Measurements from ENCODE around the gene PDE6A.
"Not testable (repeated sequence)": the region's sequence is repeated elsewhere in the genome, so short reads cannot be mapped to it uniquely, and the experiment has no call there.

PDE6A gene

GRCh38 chr5:149960272-149961185 is 15.9 kb upstream of the PDE6A start, which contains the start of gene SLC26A2:
TSS of gene SLC26A2 (plus strand) at chr5:149960758. CDS start at chr5:149977653, 16,895 bp downstream.
- peak within 1 kb of the TSS; percentile 76 for H3K4me3 ChIP-seq (ENCODE audit: low read length)
- no peak for TF ChIP-seq ZNF274 (IDR thresholded peaks at IDR 0.05; ENCODE audit: low read depth, low read length)

GRCh38 chr5:149959406-149960236 is 15.0 kb upstream of the PDE6A start:
- peak overlapping the region; percentile 57; the same call in 1 of the 2 replicates for H3K4me3 ChIP-seq (ENCODE audit: low read length)
- no peak for TF ChIP-seq ZNF274 (IDR thresholded peaks at IDR 0.05; ENCODE audit: low read depth, low read length)

GRCh38 chr5:149957855-149958254 is 13.3 kb upstream of the PDE6A start:
- no peak for TF ChIP-seq ZNF274 (IDR thresholded peaks at IDR 0.05; ENCODE audit: low read depth, low read length)
- H3K4me3 ChIP-seq (ENCODE audit: low read length) = no peak overlapping the region

GRCh38 chr5:149956685-149957084 is 12.1 kb upstream of the PDE6A start:
- TF ChIP-seq ZNF274 (IDR thresholded peaks at IDR 0.05; ENCODE audit: low read depth, low read length) = no peak
- H3K4me3 ChIP-seq (ENCODE audit: low read length) = no peak overlapping the region

- no peak overlapping the region for H3K4me3 ChIP-seq (ENCODE audit: low read length)
- no peak for TF ChIP-seq ZNF274 (IDR thresholded peaks at IDR 0.05; ENCODE audit: low read depth, low read length)
Measured at GRCh38 chr5:149954798-149955197, 10.2 kb upstream of the PDE6A start.

DNA sequence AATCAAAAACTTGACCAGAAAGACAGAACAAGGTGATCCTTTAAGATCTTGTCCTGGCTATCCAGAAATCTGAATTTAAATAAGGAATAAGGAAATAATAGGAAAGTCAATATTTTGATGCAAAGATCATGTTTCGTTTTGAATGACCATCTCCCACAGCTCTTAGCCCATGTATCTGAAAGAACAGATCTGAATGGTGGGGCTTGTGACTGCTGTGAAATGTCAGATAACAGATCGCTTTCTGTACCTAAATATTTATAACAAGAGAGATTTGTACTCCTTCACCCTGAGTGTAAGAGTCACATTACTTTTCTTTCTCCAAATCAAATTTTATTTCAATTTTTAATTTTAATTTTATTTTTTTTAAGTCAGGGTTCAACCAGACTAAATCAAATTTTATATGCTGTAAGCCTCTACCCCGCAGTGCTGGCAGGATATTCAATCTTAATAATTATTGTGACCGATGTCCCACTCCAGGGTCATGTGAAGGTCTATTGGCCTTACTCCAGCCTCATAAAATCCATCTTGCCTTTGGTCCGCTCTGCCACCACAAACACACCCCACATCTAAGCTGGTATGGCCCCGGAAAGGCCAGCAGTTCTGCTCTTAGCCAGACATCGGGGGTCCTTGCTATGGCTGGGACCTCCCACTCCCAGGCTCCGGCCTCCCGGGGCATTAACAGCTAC is 9.0 kb upstream of the PDE6A start:
- no peak for TF ChIP-seq ZNF274 (IDR thresholded peaks at IDR 0.05; ENCODE audit: low read depth, low read length)
- H3K4me3 ChIP-seq (ENCODE audit: low read length) = no peak overlapping the region

DNA sequence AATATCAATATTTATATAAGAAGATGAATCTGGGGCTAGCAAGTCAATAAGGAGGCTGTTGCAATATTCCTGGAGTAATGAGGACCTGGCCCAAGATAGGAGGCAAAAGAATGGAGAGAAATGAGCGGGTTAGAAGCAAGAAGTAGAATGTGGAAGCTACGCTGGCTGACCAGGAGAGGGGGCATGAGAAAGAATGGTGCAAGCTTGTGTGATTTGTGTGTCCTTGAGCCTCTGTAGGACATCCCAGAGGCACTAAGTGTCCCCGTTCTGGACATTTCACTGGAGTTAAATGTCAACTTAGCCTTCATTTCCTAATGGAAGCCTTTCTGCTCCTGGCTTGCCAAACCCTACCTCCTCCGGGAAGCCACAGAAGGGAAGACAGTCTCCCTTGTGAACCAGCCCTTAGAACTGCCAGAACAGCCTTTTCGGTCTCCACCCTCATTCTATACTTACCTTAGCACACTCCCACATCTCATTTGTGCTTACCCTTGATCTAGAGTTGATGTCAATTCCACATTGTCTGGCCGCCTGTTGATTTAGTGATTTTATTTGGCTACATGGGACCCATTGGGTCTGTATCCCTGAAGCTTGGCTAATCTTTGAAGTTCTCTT is 6.7 kb upstream of the PDE6A start:
- TF ChIP-seq ZNF274 (IDR thresholded peaks at IDR 0.05; ENCODE audit: low read depth, low read length) = no peak
- H3K4me3 ChIP-seq (ENCODE audit: low read length) = no peak overlapping the region

GRCh38 chr5:149948993-149949392 is 4.4 kb upstream of the PDE6A start:
- TF ChIP-seq ZNF274 (IDR thresholded peaks at IDR 0.05; ENCODE audit: low read depth, low read length) = no peak
- H3K4me3 ChIP-seq (ENCODE audit: low read length) = no peak overlapping the region

- no peak for TF ChIP-seq ZNF274 (IDR thresholded peaks at IDR 0.05; ENCODE audit: low read depth, low read length)
- no peak overlapping the region for H3K4me3 ChIP-seq (ENCODE audit: low read length)
Measured at GRCh38 chr5:149946118-149946517, 1.5 kb upstream of the PDE6A start.

- H3K4me3 ChIP-seq (ENCODE audit: low read length) = not testable (repeated sequence)
Measured at GRCh38 chr5:149943177-149943949, 1.2 kb downstream of the PDE6A start.

GRCh38 chr5:149942741-149943169 is 1.8 kb downstream of the PDE6A start:
- H3K4me3 ChIP-seq (ENCODE audit: low read length) = not testable (repeated sequence)

- H3K4me3 ChIP-seq (ENCODE audit: low read length) = no peak overlapping the region
- no peak for TF ChIP-seq ZNF274 (IDR thresholded peaks at IDR 0.05; ENCODE audit: low read depth, low read length)
Measured at GRCh38 chr5:149942199-149942598, 2.4 kb downstream of the PDE6A start.

- H3K4me3 ChIP-seq (ENCODE audit: low read length) = no peak overlapping the region
- TF ChIP-seq ZNF274 (IDR thresholded peaks at IDR 0.05; ENCODE audit: low read depth, low read length) = no peak
Measured at GRCh38 chr5:149941795-149942194, 2.8 kb downstream of the PDE6A start.
